Activated naive CD8-positive, alpha-beta T cell treated with anti-CD3 and anti-CD28 coated beads, Interleukin-2, amount 50 U/mL, for 24 hours (primary cell): ENCODE measurements around the gene DBT.
"Not testable (repeated sequence)": the region's sequence is repeated elsewhere in the genome, so short reads cannot be mapped to it uniquely, and the experiment has no call there.

Experiments
- ATAC-seq: fragments of 150-1000 bp; cut with Tn5 transposase; one replicate; pipeline ENCODE4 v1.10.0; 2021
- DNase-seq: peaks from one replicate; pipeline ENCODE4 v3.0.0; 2021
- H3K27ac Mint-ChIP-seq: one replicate; pipeline ENCODE4 v1.8.0; 2021; ENCODE audit warnings: mild to moderate bottlenecking, mixed read lengths
- H3K27me3 Mint-ChIP-seq: one replicate; pipeline ENCODE4 v1.8.0; 2021; ENCODE audit warnings: mixed read lengths
- H3K36me3 Mint-ChIP-seq: one replicate; pipeline ENCODE4 v1.8.0; 2021; ENCODE audit warnings: low read depth, mixed read lengths
- H3K4me1 Mint-ChIP-seq: one replicate; pipeline ENCODE4 v1.8.0; 2021; ENCODE audit warnings: mixed read lengths
- H3K4me3 Mint-ChIP-seq: one replicate; pipeline ENCODE4 v1.8.0; 2021; ENCODE audit warnings: mild to moderate bottlenecking, moderate library complexity, mixed read lengths
- H3K9me3 Mint-ChIP-seq: one replicate; pipeline ENCODE4 v1.8.0; 2021; ENCODE audit warnings: mixed read lengths

DBT gene

DNA sequence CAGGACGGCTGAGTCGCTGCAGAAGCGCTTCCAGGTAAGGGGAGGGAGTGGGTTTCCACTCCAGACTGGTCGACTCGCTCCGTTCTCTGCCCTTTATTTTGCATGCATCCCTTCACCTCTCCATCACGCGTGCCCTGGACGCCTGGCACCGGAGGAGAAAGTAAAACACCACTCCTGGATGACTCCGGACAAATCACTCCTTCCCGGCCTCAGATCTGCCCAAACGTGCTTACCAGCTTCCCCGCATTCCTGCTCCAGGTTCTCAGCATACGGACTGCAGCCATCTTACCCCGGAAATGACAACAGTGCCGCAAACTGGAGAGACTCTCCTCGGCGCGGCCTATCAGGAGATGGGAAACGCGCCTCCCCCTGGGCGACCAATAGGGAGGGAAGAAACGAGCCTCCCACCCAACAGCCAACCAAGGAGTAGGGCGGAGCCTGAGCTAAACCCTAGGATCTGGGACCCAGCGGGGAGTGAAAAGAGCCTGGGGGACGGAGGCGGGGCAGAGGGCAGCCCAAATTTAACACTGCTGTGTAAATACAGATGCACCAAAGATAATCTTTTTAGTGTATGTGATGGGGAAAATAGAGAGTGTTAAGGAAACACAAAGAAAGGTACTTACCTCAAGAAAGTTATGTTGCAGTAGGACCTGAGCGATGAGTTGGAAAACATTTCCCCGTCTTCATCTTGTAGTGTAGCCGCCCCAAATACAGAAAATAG, at the start of gene DBT:
Gene DBT (minus strand): TSS at position 298 of the 721 bp plus-strand sequence. CDS start 14 bp downstream, at position 284.
- no peaks in the 10 kb centered on the region for H3K27me3 Mint-ChIP-seq
- peaks cover 7% of the 10 kb centered on the region for H3K36me3 Mint-ChIP-seq
- H3K4me3 Mint-ChIP-seq, result no peak within 1 kb of the TSS
- ATAC-seq (peak; percentile 100), DNase-seq (peak; percentile 90)
- peaks cover 16% of the 10 kb centered on the region for H3K4me1 Mint-ChIP-seq
- no peaks in the 10 kb centered on the region for H3K9me3 Mint-ChIP-seq
- no peak within 1 kb of the TSS for H3K27ac Mint-ChIP-seq

DNA sequence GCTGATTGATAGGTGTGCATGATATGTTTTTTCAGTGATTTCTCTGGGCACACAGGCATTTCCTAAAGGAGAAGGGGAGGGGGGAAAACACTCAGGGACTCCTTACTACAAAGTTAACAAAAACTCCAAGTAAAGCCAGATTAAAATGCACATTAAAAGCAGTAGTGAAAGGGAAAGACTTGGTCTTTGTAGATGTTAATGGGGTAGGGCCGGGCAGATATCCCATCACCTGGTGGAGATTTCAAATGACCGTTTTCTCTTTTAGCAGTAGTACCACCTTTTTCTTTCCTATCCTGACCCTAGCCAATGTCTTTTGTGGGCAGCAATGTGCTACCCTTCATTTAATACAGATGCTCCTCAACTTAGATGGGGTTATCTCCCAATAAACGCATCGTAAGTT, 48.9 kb upstream of the DBT start:
- H3K36me3 Mint-ChIP-seq, result peaks cover 4% of the 10 kb centered on the region
- H3K27ac Mint-ChIP-seq, result no peak overlapping the region

DNA sequence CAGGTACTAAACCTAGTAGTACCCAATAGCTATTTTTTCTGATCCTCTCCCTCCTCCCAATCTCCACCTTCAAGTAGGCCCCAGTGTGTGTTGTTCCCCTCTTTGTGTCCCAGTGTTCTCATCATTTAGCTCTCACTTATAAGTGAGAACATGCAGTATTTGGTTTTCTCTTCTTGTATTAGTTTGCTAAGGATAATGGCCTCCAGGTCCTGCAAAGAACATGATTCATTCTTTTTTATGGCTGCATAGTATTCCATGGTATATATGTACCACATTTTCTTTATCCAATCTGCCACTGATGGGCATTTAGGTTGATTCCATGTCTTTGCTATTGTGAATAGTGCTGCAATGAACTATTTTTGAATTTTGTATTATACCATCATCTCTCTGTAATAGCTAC, 47.4 kb upstream of the DBT start:
- not testable (repeated sequence) for H3K27ac Mint-ChIP-seq, H3K27me3 Mint-ChIP-seq, ATAC-seq, H3K4me3 Mint-ChIP-seq, DNase-seq, H3K9me3 Mint-ChIP-seq, H3K4me1 Mint-ChIP-seq
- H3K36me3 Mint-ChIP-seq, result peaks cover 16% of the 10 kb centered on the region

More for the DNA sequence above, 48.9 kb upstream of the DBT start:
- ATAC-seq (no peak), DNase-seq (no peak)
- H3K9me3 Mint-ChIP-seq, result no peaks in the 10 kb centered on the region
- peaks cover 2% of the 10 kb centered on the region for H3K4me1 Mint-ChIP-seq
- H3K27me3 Mint-ChIP-seq, result no peaks in the 10 kb centered on the region
- H3K4me3 Mint-ChIP-seq, result no peak overlapping the region

DNA sequence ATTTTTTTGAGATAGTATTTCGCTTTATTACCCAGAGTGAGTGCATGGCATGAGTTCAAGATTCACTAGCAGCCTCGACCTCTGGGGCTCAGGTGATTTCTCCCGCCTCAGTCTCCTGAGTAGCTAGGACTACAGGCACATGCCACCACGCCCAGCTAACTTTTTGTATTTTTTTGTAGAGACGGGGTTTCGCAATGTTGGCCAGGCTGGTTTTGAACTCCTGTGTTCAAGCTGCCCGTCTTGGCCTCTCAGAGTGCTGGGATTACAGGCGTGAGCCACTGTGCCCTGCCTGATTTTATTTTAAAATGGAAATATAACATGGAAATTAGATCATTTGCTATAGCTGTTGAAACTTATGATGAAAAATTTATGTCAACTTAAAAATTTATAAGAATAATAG, 46.5 kb upstream of the DBT start:
- peaks cover 18% of the 10 kb centered on the region for H3K36me3 Mint-ChIP-seq
- DNase-seq, result no peak
- H3K4me3 Mint-ChIP-seq, result no peak overlapping the region
- peaks cover 4% of the 10 kb centered on the region for H3K4me1 Mint-ChIP-seq
- no peak overlapping the region for H3K27ac Mint-ChIP-seq
- no peak for ATAC-seq
- no peaks in the 10 kb centered on the region for H3K27me3 Mint-ChIP-seq
- no peaks in the 10 kb centered on the region for H3K9me3 Mint-ChIP-seq

DNA sequence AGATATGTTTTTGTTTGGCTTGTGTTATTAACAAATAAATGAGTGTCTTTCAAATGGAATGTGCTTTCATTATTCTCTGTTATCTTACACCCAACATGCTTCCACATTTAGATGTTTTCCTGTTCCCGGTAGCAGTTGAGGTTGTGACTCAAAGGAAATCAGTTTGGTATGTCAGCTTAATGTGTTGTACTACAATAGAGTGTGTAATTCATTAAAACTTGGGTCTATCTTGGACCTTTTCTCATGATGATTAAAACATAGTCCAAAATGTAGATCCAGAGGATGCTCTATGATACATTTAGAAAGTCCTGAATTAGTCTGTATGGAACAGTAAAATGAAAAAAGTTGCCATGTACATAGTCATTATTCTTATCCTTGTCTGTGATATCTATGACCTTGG, 43.1 kb upstream of the DBT start:
- Mint-ChIP-seq H3K9me3 (no peaks in the 10 kb centered on the region), H3K4me3 (no peak overlapping the region), H3K36me3 (peaks cover 19% of the 10 kb centered on the region), H3K4me1 (peaks cover 4% of the 10 kb centered on the region), H3K27ac (no peak overlapping the region), H3K27me3 (no peaks in the 10 kb centered on the region)
- DNase-seq (no peak), ATAC-seq (no peak)

DNA sequence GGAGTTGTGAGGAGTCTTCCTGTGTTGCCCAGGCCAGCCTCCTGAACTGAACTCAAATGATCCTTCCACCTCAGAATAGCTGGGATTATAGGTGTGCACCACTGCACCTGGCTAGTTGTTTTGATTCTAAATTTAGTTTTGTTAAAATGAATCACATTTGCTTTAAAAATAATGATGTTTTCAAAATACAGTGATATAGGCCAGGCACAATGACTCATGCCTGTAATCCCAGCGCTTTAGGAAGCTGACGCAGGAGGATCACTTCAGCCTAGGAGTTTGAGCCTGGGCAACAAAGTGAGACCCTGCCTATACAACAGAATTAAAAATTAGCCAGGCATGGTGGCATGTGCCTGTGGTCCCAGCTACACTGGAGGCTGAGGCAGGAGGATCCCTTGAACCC, 40.7 kb upstream of the DBT start:
- no peak for ATAC-seq
- Mint-ChIP-seq H3K27me3 (no peaks in the 10 kb centered on the region), H3K9me3 (no peaks in the 10 kb centered on the region), H3K27ac (no peak overlapping the region), H3K4me1 (peaks cover 7% of the 10 kb centered on the region), H3K4me3 (no peak overlapping the region), H3K36me3 (peaks cover 27% of the 10 kb centered on the region)
- DNase-seq, result no peak

DNA sequence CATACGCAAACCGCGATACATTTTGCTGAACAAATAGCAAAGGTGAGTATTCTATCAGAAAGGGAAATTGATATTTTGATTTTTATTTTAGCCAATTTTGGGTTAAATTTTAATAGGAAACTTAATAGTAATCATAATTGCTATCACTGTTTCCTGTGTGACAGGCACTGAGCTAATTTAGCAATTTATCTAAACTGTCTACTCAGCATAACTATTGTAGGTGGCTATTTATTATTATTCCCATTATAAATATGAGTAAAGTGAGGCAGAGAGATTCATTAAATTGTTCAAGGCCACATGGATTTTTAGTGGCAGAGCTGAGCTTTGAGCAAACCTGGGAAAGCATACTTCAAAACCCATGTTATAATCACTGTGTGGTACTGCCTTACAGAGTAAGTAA, 37.5 kb upstream of the DBT start:
- Mint-ChIP-seq H3K9me3 (no peaks in the 10 kb centered on the region), H3K27ac (no peak overlapping the region), H3K4me1 (peaks cover 6% of the 10 kb centered on the region), H3K4me3 (no peak overlapping the region), H3K27me3 (no peaks in the 10 kb centered on the region), H3K36me3 (peaks cover 24% of the 10 kb centered on the region)
- no peak for DNase-seq
- no peak for ATAC-seq

DNA sequence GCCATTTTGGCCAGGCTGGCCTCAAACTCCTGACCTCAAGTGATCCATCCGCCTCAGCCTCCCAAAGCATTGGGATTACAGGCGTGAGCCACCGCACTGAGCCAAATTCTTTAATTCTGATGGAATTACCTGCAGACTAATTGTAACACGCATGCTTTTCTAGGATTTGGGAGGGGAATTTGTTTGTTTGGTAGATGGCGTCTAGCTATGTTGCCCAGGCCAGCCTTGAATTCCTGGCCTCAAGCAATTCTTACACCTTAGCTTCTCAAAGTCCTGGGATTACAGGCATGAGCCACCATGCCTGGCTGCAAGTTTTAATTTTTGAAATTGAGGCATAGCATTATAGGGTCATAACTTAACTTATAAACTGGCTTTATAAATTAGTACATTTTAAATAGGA, 35.0 kb upstream of the DBT start:
- Mint-ChIP-seq H3K27ac (no peak overlapping the region), H3K4me1 (peaks cover 8% of the 10 kb centered on the region)

DNA sequence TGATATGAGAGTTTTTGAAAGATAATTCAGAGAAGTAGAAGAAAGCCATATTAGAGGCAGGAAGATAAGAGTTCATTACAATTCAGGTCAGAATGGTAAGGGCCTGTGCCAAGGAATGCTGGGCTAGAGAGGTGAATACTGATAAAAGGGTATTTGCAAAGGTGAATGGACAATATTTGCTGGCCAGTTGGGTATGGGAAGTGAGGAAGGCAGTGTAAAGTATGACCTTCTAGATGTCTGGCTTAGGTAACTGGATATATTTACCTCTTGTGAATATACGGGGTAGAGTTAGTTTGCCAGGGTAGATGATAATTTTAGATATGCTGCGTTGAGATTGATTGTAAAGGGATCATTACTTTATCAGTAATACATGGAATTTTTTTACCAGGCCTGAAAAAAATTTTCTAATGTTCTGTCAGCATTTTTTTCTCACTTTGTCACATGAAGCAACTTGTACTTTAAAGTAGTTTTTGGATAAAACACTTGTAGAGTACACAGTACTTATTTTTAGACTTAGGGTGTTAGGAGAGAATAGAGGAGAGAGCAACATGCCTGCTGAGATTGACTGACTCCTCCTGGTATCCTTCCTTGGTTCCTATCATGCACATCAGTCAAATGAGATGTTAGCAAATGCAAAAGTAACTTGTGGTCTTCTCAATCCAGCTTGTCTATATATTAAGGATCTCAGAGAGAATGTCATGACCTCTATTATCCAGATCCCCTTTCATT, 30.5 kb upstream of the DBT start:
- DNase-seq (no peak), ATAC-seq (no peak)
- no peaks in the 10 kb centered on the region for H3K27me3 Mint-ChIP-seq
- peaks cover 4% of the 10 kb centered on the region for H3K4me1 Mint-ChIP-seq
- H3K27ac Mint-ChIP-seq, result peak overlapping the region; percentile 7
- H3K9me3 Mint-ChIP-seq, result no peaks in the 10 kb centered on the region
- H3K4me3 Mint-ChIP-seq, result no peak overlapping the region
- H3K36me3 Mint-ChIP-seq, result peaks cover 49% of the 10 kb centered on the region

More for the DNA sequence above, 35.0 kb upstream of the DBT start:
- ATAC-seq, result no peak
- no peak for DNase-seq
- Mint-ChIP-seq H3K36me3 (peaks cover 34% of the 10 kb centered on the region), H3K9me3 (no peaks in the 10 kb centered on the region), H3K4me3 (no peak overlapping the region), H3K27me3 (no peaks in the 10 kb centered on the region)

DNA sequence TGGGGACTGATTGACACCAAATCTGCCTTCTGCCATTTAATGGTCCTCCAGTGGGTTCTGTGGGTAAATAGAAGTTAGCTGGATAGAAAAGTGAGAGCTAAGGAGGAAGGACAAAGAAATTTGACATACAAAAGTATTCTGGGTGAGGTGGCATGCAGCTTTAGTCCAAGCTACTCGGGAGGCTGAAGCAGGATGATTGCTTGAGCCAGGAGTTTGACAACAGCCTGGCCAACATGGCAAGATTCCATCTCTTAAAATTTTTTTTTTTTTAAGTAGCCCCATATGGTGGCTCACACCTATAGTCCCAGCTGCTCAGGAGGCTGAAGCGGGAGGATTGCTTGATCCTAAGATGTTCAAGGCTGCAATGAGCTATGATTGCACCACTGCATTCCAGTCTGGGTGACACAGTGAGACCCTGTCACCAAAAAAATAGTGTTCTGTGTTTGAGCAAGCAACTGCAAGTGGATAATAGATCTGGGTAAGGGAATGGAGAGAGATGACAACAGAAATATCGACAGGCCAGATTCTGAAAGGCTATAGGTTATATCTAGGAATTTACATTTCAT, 29.8 kb upstream of the DBT start:
- DNase-seq (no peak), ATAC-seq (no peak)
- Mint-ChIP-seq H3K9me3 (no peaks in the 10 kb centered on the region), H3K36me3 (peaks cover 50% of the 10 kb centered on the region), H3K4me3 (no peak overlapping the region), H3K27me3 (no peaks in the 10 kb centered on the region), H3K4me1 (peaks cover 4% of the 10 kb centered on the region), H3K27ac (peak overlapping the region; percentile 7)

DNA sequence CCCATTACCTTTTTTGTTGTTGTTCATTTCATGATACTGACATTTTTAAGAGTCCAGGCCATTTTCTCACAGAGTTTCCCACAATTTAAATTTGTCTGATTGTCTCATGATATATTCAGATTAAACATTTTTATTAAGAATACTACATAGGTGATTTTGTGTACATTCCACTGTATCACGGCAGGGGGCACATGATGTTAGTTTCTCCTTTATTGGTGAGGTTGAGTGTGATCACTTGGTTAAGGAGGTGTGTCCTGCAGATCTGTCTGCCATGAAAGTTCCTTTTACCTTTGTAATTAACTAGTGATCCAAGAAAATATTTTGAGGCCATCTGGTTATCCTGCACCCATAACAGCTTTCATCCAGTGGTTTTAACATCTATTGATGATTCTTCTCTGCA, 28.2 kb upstream of the DBT start:
- peak overlapping the region; percentile 10 for H3K27ac Mint-ChIP-seq
- DNase-seq, result no peak
- H3K4me3 Mint-ChIP-seq, result no peak overlapping the region
- H3K36me3 Mint-ChIP-seq, result peaks cover 57% of the 10 kb centered on the region
- H3K27me3 Mint-ChIP-seq, result no peaks in the 10 kb centered on the region
- H3K4me1 Mint-ChIP-seq, result peaks cover 5% of the 10 kb centered on the region
- H3K9me3 Mint-ChIP-seq, result no peaks in the 10 kb centered on the region
- ATAC-seq, result no peak

DNA sequence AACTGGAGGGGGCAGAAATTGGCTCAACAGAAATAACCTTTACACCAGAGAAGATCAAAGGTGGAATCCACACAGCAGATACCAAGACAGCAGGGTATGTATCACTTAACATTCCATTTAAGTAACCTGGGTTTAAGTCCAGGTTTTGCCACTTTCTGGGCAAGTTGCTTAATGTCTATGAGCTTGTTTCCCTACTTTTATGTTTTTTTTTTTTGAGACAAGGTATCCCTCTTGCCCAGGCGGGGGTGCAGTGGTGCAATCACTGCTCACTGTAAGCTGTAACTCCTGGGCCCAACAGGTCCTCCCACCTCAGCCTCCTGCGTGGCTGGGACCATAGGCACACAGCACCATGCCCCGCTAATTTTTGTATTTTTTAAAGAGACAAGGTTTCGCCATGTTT, 18.6 kb upstream of the DBT start:
- Mint-ChIP-seq H3K27ac (no peak overlapping the region), H3K9me3 (no peaks in the 10 kb centered on the region), H3K36me3 (peaks cover 48% of the 10 kb centered on the region), H3K27me3 (peaks cover 2% of the 10 kb centered on the region), H3K4me3 (peak overlapping the region; percentile 10), H3K4me1 (peaks cover 56% of the 10 kb centered on the region)
- DNase-seq (no peak), ATAC-seq (no peak)

DNA sequence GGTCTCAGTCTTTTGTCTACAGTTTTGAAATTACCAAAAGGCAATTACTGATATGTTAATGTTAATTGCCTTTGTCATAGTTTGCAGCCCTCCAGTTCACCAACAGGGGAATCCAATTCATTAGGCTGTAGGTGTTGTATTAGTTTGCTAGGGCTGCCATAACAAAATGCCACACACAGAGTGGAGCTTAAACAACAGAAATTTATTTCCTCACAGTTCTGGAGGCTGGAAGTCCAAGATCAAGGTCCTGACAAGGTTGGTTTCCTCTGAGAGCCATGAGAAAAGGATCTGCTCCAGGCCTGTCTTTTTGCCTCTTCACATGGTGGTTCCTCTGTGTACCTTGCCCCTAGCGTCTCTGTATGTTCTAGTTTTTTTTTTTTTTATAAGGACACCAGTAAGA, 17.6 kb upstream of the DBT start:
- peaks cover 47% of the 10 kb centered on the region for H3K36me3 Mint-ChIP-seq
- peak overlapping the region; percentile 98 for H3K27ac Mint-ChIP-seq
- peak overlapping the region; percentile 99 for H3K4me3 Mint-ChIP-seq
- peaks cover 56% of the 10 kb centered on the region for H3K4me1 Mint-ChIP-seq
- ATAC-seq (no peak), DNase-seq (no peak)
- H3K27me3 Mint-ChIP-seq, result peaks cover 2% of the 10 kb centered on the region
- H3K9me3 Mint-ChIP-seq, result no peaks in the 10 kb centered on the region

DNA sequence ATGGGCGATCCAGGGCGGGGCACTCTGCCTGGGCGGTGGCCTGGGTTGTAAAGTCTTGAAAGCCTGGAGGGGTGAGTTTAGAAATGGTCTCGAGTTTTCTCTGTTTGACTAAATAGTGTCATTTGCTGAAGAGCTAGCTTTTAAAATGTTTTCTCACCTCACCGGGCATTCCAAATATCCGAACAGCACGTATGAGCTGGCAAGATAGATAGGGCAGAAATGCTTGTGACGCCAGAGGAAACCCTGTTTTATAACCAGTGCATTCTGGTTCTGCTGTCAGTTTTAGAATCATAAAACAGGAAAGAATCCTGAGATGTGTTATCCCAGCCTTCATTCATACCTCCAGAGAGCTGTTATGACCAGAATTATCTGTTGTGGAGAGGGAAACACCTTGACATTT, 17.1 kb upstream of the DBT start:
- Mint-ChIP-seq H3K4me1 (peaks cover 52% of the 10 kb centered on the region), H3K4me3 (peak overlapping the region; percentile 99), H3K9me3 (no peaks in the 10 kb centered on the region), H3K27ac (peak overlapping the region; percentile 98), H3K36me3 (peaks cover 43% of the 10 kb centered on the region), H3K27me3 (peaks cover 2% of the 10 kb centered on the region)
- DNase-seq (no peak), ATAC-seq (peak; percentile 20)
